ENCODE measurements around the gene M1AP.
"Not testable (repeated sequence)": the region's sequence is repeated elsewhere in the genome, so short reads cannot be mapped to it uniquely, and the experiment has no call there.

Gene M1AP

GRCh38 chr2:74562126-74562775 lies 85.9 kb downstream of the M1AP start:
- H3K4me3 ChIP-seq (replicated peaks in 1 of 2; ENCODE audit: low read depth in 2 of 2, low read length in 2 of 2): no peak overlapping the region
- DNase-seq (ENCODE audit: low read depth in 2 of 2): peak in 1 of 2 donors; percentile 39
- no peak for TF ChIP-seq CTCF (IDR thresholded peaks at IDR 0.05; ENCODE audit: low read depth, low read length)

- H3K4me3 ChIP-seq (replicated peaks in 1 of 2; ENCODE audit: low read depth in 2 of 2, low read length in 2 of 2): not testable (repeated sequence)
Measured at GRCh38 chr2:74561022-74561421, 87.1 kb downstream of the M1AP start.

GRCh38 chr2:74560591-74560990 lies 87.5 kb downstream of the M1AP start:
- no peak for DNase-seq (ENCODE audit: low read depth in 2 of 2)
- no peak overlapping the region for H3K4me3 ChIP-seq (replicated peaks in 1 of 2; ENCODE audit: low read depth in 2 of 2, low read length in 2 of 2)
- TF ChIP-seq CTCF (IDR thresholded peaks at IDR 0.05; ENCODE audit: low read depth, low read length): no peak

More at GRCh38 chr2:74561022-74561421, 87.1 kb downstream of the M1AP start:
- DNase-seq (ENCODE audit: low read depth in 2 of 2): not testable (repeated sequence)

GRCh38 chr2:74559912-74560311 lies 88.2 kb downstream of the M1AP start:
- no peak overlapping the region for H3K4me3 ChIP-seq (replicated peaks in 1 of 2; ENCODE audit: low read depth in 2 of 2, low read length in 2 of 2)
- no peak for TF ChIP-seq CTCF (IDR thresholded peaks at IDR 0.05; ENCODE audit: low read depth, low read length)
- DNase-seq (ENCODE audit: low read depth in 2 of 2): no peak

GRCh38 chr2:74558284-74559230 lies 89.6 kb downstream of the M1AP start:
- no peak overlapping the region for H3K4me3 ChIP-seq (replicated peaks in 1 of 2; ENCODE audit: low read depth in 2 of 2, low read length in 2 of 2)
- no peak for DNase-seq (ENCODE audit: low read depth in 2 of 2)
- no peak for TF ChIP-seq CTCF (IDR thresholded peaks at IDR 0.05; ENCODE audit: low read depth, low read length)

- no peak overlapping the region for H3K4me3 ChIP-seq (replicated peaks in 1 of 2; ENCODE audit: low read depth in 2 of 2, low read length in 2 of 2)
- DNase-seq (ENCODE audit: low read depth in 2 of 2): no peak
- TF ChIP-seq CTCF (IDR thresholded peaks at IDR 0.05; ENCODE audit: low read depth, low read length): no peak
Measured at GRCh38 chr2:74556831-74557370, 91.2 kb downstream of the M1AP start.

GRCh38 chr2:74556159-74556558 lies 92.0 kb downstream of the M1AP start:
- H3K4me3 ChIP-seq (replicated peaks in 1 of 2; ENCODE audit: low read depth in 2 of 2, low read length in 2 of 2): peak overlapping the region in 1 of 2 donors; percentile 95
- no peak for TF ChIP-seq CTCF (IDR thresholded peaks at IDR 0.05; ENCODE audit: low read depth, low read length)
- DNase-seq (ENCODE audit: low read depth in 2 of 2): no peak
